Urothelium cell line (cell line): Measurements from ENCODE around the gene DHX15.
A peak's percentile ranks its signal among the peaks of the same experiment; 100 is the strongest.

Experiments used
- DNase-seq: peaks from one replicate; pipeline ENCODE4 v3.0.0; 2011; ENCODE audit warnings: low spot score, mixed read lengths
- FAIRE-seq: peaks from 2 replicates; lab custom pipeline; 2011; peaks lifted over from hg19 to GRCh38; lab: Jason Lieb, UNC

DHX15 gene

GRCh38 chr4:24495388-24495787 is 89.0 kb downstream of the DHX15 start:
- DNase-seq = no peak
- no peak for FAIRE-seq

- FAIRE-seq = no peak
- DNase-seq = no peak
Measured at GRCh38 chr4:24489870-24490269, 94.5 kb downstream of the DHX15 start.

- DNase-seq (peak; percentile 57), FAIRE-seq (no peak)
Measured at GRCh38 chr4:24488399-24489164, 95.8 kb downstream of the DHX15 start.

- no peak for DNase-seq
- no peak for FAIRE-seq
Measured at GRCh38 chr4:24482871-24483270, 101.5 kb downstream of the DHX15 start.

- DNase-seq (peak; percentile 23), FAIRE-seq (no peak)
Measured at GRCh38 chr4:24477919-24478318, 106.4 kb downstream of the DHX15 start.
